GM13977 (cell line): ENCODE results near the gene AFF2.
"Not testable (repeated sequence)": the region's sequence is repeated elsewhere in the genome, so short reads cannot be mapped to it uniquely, and the experiment has no call there.

Experiments
- DNase-seq: peaks from one replicate; pipeline ENCODE4 v3.0.0; 2012; ENCODE audit warnings: low spot score
- CTCF ChIP-seq: IDR thresholded peaks from 2 replicates; pipeline ENCODE4 v1.5.1; 2012; ENCODE audit warnings: mild to moderate bottlenecking, control low read depth; ENCODE audit not compliant: insufficient read depth; ENCODE audit errors: extremely low read depth, missing control alignments
- in situ Hi-C: fragments of 300-500 bp; cut with MboI; formaldehyde crosslinking; loops from one replicate; pipeline ENCODE4 v1.12.0; 2022; ENCODE audit warnings: low sequenced_read_pairs, low pct_unique_long_range_greater_than_20kb, mixed read lengths, inconsistent platforms; ENCODE audit not compliant: unreplicated experiment

The AFF2 gene

DNA sequence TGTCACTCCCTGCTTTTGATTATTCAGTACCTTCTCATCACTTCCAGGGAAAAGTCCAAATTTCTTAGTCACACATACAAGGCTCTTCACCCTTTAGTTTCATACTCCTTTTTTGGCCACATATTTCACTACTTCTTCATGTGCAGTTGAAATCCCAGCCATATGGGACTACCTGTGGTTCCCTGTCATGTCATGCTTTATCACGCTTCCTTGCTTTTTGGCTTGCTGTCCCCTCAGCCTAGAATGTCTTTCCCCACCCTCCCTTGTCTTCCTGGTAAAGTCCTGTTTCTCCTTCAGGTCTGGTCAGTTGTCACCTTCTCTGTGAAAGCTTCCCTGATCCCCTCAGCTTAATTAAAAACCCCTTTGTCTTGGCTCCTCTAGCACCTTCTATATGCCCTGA lies 163.8 kb downstream of the AFF2 start:
- no peak for DNase-seq
- no peak for TF ChIP-seq CTCF
- in situ Hi-C loops = no loop called here

GRCh38 chrX:148664995-148665394 lies 164.6 kb downstream of the AFF2 start:
- no peak for TF ChIP-seq CTCF
- no peak for DNase-seq
- in situ Hi-C loops = no loop called here

GRCh38 chrX:148669175-148669574 lies 168.8 kb downstream of the AFF2 start:
- in situ Hi-C loops = not testable (repeated sequence)

DNA sequence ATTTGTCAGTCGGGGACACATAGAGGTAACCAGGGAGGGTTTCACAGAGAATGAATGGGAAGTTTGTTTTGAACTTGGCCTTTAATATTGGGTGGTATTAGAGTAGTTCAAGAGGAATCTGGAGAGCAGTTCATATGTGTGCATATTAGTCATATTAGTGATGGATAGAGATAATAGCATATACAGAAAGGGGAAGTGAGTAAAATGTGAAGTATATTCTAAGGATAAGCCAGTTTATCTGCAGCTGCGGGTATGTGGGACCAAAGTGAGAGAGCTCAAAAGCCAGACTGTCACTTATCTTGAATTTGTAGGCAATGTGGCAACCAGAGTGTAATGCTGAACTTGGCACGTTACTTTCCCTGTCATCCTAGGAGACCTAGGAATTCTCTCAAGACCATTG lies 169.9 kb downstream of the AFF2 start:
- DNase-seq = no peak
- no peak for TF ChIP-seq CTCF
- in situ Hi-C loops = no loop called here

More at GRCh38 chrX:148669175-148669574, 168.8 kb downstream of the AFF2 start:
- DNase-seq = not testable (repeated sequence)

- in situ Hi-C loops = no loop called here
- no peak for DNase-seq
- TF ChIP-seq CTCF = no peak
Measured at GRCh38 chrX:148672517-148672916, 172.1 kb downstream of the AFF2 start.

DNA sequence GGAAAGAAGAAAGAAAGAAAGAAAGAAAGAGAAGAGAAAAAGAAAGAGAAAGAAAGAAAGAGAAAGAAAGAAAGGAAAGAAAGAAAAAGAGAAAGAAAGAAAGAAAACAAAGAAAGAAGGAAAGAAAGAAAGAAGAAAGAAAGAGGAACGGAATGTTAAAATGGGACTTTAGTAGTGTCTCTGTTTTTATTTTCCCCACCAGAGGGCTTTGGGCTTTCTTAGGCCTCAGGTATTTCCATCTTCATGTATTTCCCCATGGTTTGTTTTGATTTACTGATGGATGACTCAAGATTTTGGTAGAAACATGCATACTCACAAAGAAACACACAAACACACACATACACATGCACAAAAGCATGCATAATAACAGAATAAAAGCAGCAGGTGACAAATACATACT lies 181.2 kb downstream of the AFF2 start:
- in situ Hi-C loops = no loop called here
- DNase-seq = no peak
- TF ChIP-seq CTCF = no peak

- no peak for TF ChIP-seq CTCF
- in situ Hi-C loops = no loop called here
- no peak for DNase-seq
Measured at GRCh38 chrX:148682206-148682605, 181.8 kb downstream of the AFF2 start.
